GM23248 (cell line): Measurements from ENCODE around the gene NPHP4.

Source experiments
- EZH2 ChIP-seq: fragments of 200-600 bp; sonication (generic); IDR thresholded peaks from 2 replicates; pipeline ENCODE4 v1.6.1; 2018; ENCODE audit warnings: antibody characterized with exemption, mild to moderate bottlenecking; ENCODE audit not compliant: insufficient read depth, poor library complexity, severe bottlenecking
- EZH2phosphoT487 ChIP-seq: fragments of 200-600 bp; sonication (generic); IDR thresholded peaks from 2 replicates; pipeline ENCODE4 v1.6.1; 2018; ENCODE audit warnings: antibody characterized with exemption, moderate library complexity, mild to moderate bottlenecking, low read depth; ENCODE audit not compliant: insufficient read depth

DNA sequence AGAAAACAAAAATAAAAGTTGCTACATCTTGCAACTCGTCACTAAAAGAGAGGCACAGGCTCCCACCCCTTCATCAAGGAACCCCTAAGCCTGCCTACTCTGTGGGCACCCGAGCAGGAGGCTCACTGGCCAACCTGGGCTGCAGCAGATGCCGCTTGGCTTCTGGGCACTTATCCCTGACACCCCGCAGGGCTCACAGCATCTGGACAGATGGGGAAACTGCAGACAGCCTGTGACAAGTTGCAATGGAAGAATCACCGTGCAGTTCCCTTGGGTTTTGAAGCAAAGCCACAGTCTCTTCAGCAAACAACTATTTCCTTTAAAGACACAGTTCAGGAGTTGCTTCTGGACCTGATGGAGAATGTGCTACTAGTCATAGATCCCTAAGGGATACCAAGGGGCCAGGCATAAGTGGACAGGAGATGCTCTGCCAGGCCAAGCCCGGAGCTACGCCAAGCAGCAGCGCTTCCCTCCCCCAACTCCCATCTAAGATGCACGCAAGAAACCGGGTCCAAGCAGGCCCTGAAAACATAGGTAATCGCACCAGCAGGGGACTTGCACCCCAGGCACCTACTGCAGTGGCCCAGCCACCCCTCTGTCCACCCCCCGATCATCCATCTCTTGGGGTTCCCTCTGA, 170.6 kb downstream of the NPHP4 start:
- TF ChIP-seq EZH2 (no peak), EZH2phosphoT487 (no peak)
